ENCODE results near the gene SUSD6.

- TF ChIP-seq CTCF (conservative IDR thresholded peaks at IDR 0.05), result no peak
- TF ChIP-seq EZH2 (IDR thresholded peaks at IDR 0.05; ENCODE audit: low read depth), result no peak
Measured at GRCh38 chr14:69593018-69593677, 18.2 kb upstream of the SUSD6 start.

All from PC-9 (cell line).